OCI-LY1 (cell line): Measurements from ENCODE around the gene LAMC1.

Source experiments
- CTCF ChIP-seq: fragments of 200-600 bp; sonication (generic), shearing (Covaris generic); IDR thresholded peaks from 2 replicates; pipeline ENCODE4 v1.5.1; 2017; ENCODE audit warnings: mild to moderate bottlenecking, antibody characterized with exemption, low read length, moderate library complexity, mixed read lengths
- EZH2 ChIP-seq: fragments of 200-600 bp; sonication (generic), shearing (Covaris generic); IDR thresholded peaks from 2 replicates; pipeline ENCODE4 v1.8.0; 2017; ENCODE audit warnings: borderline replicate concordance, mixed run types, mild to moderate bottlenecking, antibody characterized with exemption, low read length, moderate library complexity, mixed read lengths

GRCh38 chr1:183121609-183122008 is 98.4 kb downstream of the LAMC1 start:
- TF ChIP-seq CTCF (no peak), EZH2 (no peak)
